ENCODE results near the gene MPEG1.

DNA sequence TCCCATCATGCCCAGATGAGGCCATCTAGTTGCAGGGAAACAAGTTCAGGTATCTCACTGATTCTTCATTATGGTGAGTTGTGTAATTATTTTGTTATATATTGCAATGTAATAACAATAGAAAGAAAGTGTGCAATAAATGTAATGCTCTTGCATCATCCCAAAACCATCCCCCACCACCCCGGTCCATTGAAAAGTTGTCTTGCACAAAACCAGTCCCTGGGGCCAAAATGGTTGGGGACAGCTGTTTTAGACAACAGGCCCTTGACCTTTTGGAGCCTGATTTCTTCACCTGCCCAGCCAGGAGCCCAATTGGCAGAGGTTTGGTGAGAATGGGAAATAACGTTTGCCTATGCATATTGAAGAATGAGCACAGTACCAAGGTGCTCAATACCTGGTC, 15.9 kb downstream of the MPEG1 start:
- no peak for TF ChIP-seq POLR2A (IDR thresholded peaks at IDR 0.05)
- TF ChIP-seq, protein P1, sequence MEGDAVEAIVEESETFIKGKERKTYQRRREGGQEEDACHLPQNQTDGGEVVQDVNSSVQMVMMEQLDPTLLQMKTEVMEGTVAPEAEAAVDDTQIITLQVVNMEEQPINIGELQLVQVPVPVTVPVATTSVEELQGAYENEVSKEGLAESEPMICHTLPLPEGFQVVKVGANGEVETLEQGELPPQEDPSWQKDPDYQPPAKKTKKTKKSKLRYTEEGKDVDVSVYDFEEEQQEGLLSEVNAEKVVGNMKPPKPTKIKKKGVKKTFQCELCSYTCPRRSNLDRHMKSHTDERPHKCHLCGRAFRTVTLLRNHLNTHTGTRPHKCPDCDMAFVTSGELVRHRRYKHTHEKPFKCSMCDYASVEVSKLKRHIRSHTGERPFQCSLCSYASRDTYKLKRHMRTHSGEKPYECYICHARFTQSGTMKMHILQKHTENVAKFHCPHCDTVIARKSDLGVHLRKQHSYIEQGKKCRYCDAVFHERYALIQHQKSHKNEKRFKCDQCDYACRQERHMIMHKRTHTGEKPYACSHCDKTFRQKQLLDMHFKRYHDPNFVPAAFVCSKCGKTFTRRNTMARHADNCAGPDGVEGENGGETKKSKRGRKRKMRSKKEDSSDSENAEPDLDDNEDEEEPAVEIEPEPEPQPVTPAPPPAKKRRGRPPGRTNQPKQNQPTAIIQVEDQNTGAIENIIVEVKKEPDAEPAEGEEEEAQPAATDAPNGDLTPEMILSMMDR (IDR thresholded peaks at IDR 0.05): no peak

Measured in uterus (tissue), 2 donors.